NCI-H1092 treated with DMSO at 0.1 percent for 48 hours (cell line): ENCODE measurements around the gene ITPR2.
"Not testable (repeated sequence)": the region's sequence is repeated elsewhere in the genome, so short reads cannot be mapped to it uniquely, and the experiment has no call there.

ENCODE experiments used
- DNase-seq: peaks from one replicate; lab custom pipeline; 2025; lab: John Stamatoyannopoulos, UW

ITPR2 gene

DNA sequence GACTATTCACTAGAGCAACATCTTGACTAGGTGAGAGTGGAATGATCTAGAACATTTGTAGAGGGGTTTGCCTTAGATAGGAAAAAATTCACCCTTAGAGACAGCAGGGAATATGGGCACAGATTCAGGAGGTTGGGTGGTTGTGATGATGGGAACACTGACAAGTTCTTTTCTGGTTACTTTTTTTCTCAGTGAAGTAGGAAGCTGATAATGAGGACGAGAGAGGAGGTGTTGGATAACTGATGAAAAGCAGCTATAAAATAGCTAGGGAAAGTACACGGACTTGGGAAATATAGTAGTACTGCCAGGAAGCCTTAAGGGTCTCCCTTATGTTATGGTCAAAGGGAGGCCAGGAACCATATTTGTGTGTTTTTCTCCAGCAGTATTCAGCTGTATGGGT lies 387.1 kb downstream of the ITPR2 start:
- no peak for DNase-seq

DNA sequence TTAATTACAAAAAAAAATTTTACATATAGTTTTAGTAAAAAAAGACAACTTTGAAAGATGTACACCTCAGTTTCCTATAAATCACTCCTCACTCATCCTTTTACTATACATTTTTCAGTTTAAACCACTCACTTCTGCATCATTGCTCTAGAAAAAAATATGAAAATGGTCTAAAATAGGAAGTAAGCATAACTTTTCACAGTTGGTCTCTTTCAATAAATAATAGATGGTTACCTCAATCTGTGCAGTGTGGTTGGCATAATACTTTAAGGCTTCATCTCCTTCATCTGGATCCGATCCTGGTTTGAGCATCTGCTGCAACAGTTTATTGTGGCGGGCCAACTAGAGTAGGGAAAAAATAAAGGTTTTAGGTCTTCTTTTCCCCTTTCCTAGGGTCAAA lies 389.7 kb downstream of the ITPR2 start:
- no peak for DNase-seq

DNA sequence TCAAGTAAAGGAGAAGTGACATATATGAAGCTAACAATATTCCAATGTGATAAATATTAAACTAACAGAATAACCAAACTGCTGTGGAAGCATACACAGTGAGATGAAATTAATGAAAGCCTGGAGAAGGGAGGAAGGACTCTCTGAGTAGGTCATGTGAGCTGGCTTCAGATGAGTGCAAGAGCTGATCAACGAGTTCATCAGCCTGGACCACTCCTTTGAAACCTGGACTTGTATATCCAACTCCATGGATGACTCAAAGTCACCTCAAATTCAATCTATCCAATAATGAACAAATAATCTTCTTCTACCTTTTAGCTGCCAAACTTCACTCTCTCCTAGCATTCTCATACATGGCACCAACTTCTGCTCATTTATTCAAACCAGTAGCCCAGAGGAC lies 391.6 kb downstream of the ITPR2 start:
- DNase-seq, result no peak

DNA sequence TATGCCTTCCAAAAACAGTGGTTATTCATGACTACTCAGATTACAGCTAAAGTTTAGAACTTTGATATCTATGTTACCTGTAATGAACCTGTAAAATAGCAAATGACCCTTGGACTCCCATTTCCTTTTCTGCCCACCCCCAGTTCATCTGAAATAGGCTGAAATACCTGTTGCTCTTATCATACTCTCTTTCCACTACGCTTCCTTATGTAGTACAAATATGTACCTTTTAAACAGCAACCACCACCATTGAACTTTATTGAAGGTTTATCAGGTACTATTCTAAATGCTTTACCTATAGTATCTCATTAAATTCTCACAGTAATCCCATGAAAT lies 398.0 kb downstream of the ITPR2 start:
- no peak for DNase-seq

DNA sequence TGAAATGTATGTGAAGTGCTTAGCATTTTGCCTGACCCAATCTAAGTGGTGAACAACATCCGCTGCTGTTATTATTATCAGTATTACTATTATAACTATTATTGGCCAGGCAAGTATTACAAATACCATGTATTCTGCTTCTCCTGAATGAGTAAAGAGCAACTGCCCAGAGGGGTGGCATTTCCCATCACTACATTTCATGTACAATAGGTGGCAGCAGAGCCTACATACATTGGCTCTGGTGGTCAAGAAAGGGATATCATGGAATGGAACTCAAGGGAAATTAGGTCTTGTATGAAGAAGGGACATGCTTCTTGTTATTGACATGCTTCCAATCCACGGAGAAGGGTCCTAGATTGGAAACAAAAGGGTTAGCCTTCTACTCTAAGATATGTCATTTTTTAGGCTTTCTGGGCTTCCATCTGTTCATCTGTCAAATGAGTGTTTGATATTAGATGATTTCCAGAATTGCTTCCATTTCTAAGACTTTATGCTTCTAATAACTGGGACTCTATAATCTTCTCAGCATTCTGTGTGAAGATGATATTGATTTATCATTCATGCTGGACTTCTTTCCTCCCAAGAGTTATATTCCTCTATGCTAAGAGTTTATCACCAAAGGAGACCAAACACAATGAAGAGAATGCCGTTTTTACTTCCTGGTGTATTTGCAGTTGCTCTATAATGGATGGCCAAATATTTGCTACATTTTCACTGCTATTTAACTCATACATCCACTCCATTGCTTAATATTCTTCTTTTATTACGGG lies 398.5 kb downstream of the ITPR2 start:
- peak; percentile 52 for DNase-seq

DNA sequence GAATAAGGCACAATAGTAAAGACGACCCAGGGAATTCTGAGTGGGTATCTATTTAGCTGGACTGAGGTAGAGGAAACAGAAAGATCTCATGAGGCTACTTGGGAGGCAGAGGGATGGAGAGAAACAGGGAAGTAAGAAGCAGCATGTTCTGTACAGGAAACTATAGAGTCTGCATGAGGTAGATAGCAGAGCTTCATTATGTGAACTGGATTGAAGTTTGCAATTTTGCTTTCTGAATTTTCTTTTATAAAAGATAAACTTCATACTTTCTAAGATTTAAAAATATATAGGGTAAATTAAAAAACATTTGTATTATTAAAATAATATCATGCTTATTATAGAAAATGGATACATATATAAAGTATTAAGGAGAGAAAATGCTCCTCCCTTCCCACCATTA lies 399.3 kb downstream of the ITPR2 start:
- DNase-seq, result not testable (repeated sequence)

DNA sequence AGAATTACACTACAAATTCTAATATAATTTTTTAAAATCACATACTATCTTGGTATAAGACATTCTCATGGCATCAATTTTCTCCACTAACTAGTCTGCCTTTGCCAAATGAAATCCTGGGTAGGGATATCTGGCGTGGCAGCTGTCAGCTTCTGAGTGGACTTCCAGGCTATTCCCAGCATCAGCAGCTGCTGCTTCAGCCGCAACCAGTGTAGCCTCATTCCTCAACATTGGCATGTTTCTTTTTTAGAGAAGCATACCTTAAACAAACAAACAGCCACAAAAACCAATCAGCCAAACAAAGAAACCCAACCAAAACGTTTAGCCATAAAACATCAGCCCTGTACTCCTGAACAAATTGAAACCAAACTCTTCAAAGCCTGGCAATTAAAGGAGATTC lies 401.8 kb downstream of the ITPR2 start:
- DNase-seq, result no peak

DNA sequence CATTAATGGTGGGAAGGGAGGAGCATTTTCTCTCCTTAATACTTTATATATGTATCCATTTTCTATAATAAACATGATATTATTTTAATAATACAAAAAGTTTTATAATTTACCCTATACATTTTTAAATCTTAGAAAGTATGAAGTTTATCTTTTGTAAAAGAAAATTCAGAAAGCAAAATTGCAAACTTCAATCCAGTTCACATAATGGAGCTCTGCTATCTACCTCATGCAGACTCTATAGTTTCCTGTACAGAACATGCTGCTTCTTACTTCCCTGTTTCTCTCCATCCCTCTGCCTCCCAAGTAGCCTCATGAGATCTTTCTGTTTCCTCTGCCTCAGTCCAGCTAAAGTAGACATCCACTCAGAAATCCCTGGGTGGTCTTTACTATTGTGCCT lies 402.4 kb downstream of the ITPR2 start:
- not testable (repeated sequence) for DNase-seq

DNA sequence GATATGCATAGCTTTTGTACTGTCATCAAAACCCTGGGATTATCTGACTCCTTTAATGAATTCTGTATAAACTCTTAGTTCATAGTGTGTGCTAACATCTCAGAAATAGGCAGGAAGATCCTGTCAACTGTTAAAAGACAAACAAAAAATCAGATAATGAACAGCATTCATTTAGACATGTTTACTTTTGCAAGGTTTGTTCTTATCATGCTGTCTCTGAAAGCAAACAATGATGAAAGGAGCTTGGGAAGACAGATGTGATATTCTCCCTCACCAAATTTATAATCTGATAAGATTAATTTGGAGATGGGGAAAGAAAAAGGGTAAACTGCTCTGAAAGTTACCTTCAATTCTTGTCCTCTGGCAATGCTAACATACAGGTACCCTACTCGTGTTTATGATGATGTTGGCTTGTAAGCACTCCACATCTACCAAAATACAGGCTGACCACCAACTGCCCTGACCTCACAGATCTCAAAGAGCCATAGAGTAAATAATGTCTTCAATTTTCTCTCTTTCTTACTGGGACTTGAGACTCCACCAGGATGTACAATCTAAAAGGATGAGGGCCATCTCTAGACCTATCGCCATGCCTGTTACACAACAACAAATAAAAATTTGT lies 403.8 kb downstream of the ITPR2 start:
- DNase-seq, result no peak

DNA sequence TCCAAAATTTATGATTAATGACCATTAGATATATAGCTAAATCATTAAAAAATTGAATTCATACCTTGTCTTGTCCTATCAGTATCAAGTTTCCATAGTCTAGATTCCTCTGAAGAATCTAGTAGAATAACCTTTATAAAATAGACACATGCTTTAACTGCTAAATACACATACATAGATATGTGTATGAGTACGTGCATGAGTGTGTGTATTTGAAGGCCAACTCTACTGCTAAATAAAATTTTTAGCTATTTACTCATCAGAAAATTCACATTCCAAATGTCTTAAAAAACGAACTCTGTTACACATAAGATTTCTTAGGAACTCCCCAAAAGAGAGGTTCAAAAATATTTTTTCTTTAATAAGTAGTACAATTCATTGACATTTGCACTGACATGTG lies 404.6 kb downstream of the ITPR2 start:
- DNase-seq, result no peak

DNA sequence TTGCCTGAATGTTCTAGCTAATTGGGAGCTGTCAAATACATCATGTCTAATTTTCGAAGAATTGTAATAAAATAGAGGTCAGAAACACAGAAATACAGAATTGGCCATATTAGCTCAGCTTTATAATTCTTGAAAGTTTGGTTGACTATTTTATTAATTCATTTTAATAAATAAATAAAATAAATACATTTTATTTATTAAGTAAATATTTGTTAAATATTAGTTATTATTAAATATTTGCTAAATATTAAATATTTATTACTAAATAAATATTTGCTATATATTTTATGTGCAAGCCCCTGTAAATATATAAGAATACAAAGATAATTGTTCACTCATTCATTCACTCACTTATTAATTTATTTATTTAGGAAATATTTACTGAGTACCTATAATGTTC lies 406.3 kb downstream of the ITPR2 start:
- no peak for DNase-seq

DNA sequence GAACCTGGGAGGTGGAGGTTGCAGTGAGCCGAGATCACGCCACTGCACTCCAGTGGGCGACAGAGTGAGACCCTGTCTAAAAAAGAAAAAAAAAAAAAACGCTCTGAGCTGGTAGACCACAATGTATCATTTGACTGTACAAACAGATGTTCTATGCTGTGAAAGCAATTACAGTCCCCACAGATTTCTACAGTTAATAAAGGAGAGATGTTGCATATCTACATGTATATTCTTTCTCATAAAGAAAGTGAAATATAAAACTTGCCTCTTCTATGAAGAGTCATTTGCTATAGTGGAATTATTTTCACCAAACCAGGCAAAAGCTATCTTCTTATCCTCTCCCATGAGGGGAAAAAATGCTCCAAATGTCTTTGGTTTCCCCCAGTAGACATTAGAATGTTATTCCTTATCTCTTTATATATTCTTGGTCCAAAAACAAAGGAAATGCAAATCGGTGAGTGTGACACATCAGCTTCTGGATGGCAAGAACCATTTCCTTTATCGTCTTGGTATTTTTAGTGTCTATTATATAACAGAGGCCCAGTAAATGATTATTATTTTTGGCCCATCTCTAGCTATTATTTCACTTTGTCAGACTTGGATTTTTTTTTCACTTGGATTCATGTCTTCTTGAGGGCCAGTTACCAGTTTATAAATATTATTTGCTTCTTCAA lies 407.3 kb downstream of the ITPR2 start:
- DNase-seq, result no peak

DNA sequence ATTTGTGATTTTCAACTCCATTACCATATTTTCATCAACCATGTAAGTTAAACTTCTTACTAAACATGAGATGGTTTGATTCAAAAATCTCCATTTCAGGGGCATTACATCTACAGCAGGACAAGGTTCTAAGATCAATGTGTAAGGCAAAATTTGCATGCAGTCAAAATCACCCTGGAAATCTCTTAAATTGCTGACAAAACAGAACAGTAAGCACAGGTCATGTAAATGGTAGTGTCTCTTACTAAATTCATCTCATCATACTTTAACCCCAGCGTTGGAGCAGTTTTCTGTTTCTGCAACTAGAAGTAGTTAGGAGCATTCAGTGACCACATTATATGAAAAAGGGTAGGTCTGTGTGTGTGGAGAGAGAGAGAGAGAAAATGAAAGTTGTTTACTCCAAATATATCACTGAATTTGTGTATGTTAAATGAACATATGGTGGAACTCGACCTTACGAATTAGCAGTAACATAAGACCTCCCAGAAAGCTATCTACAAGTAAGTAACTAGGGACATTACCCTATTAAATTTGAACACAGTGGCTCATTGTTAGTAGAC lies 410.1 kb downstream of the ITPR2 start:
- no peak for DNase-seq

DNA sequence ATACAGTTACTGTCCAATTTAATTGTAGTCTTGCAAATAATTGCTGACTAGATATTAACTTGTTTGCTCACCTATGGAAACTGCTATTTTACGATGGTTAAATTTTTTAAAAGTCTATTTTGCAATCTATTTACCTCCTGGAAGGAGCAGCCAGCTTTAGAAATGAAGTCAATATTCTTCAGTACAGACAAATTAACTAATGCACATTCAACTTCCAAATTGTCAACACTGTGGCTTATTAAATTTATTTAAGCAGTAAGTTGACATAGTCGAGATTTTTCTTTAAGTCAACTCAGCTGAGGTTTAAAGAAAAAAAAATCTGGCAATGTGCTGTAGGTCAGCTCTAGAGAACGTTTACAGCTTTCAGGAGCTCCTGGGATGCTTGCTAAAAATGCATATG lies 416.4 kb downstream of the ITPR2 start:
- no peak for DNase-seq

DNA sequence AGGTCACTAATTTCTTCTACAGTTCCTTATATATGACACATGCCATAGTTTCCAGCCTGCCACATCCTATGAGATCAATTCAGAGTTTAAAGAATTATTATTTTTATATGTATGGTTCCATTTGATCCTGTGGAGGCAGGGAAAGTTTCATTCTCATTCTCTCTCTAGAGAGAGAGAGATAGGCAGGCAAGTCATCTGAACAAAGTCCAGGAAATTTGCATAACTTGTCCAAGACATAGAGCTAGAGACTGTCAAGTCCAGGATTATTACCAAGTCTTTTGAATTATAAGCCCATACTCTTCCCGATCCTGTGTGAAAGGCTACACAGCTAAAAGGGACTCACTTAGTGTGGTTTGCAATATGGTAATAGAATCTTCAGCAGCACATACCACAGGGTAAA lies 422.3 kb downstream of the ITPR2 start:
- no peak for DNase-seq

DNA sequence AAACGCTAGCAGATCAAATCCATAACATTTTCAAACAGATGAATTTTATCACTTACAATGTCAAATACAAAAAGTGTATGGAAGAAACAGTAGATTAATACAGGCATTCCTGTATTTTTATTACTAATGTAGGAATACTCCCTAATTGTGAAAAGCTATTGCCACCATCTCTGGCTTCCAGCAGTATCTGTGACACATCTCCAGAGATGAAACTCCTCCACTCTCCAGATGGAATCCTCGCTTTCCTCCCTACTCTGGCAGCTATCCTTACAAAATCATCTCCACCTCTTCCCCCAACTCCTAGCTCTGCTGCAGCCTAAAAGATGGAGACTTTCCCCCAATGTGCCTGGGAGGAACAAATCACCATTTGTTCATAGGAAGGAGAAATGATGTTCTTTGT lies 426.2 kb downstream of the ITPR2 start:
- DNase-seq, result no peak

DNA sequence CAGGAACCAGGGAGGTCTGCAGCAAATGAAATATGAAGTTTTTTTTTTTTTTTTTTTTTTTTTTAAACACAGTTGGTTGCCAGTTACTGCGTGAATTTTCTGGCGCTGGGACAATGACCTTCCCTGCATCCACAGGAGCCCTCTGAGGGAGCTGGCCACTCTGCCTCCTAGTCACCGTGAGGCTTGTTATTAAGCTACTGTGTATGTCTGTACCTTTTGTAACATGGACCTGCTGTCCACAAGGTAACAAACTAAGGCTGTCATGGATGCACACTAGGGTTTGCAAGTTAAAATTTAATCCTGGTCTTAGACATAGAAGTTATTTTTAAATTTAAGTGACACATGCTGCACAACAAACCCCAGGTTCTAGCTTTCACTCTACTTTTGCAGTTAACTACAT lies 426.6 kb downstream of the ITPR2 start:
- no peak for DNase-seq

DNA sequence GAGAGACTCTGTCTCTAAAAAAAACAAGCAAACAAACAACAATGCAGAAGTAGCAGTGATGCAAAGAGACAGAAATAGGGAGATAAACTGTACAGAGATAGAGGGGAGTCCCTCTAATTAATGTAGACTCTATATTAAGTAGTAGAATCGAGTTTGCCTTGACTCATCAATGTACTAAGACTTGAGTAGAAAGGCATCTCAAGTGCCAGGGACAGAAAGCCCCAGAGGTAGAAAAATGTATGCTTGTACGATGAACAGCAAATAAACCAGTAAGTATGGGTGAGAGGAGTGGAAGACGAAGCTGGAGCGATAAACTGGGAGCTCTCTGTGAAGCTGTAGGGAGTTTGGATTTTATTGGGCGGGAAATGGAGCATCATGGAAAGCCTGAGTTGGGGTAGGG lies 429.4 kb downstream of the ITPR2 start:
- DNase-seq, result no peak

DNA sequence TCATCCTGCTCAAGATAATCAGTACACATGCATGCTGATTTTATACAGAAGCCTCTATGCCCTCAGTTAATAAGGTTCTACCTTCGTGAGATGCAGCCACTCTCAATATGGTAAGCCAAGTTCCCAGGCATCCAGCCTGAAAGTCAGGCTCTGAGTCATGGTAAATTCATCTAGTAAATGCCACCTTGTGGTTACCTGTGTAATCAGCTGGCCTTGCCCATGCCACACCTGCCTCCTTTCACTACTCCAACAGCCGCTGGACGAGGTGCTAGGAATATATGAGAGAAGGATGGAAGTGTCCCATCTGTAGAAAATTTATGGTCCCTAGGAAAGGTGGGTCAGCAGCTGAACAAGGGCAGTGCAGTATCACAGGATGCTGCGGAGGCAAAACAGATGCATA lies 430.3 kb downstream of the ITPR2 start:
- no peak for DNase-seq

DNA sequence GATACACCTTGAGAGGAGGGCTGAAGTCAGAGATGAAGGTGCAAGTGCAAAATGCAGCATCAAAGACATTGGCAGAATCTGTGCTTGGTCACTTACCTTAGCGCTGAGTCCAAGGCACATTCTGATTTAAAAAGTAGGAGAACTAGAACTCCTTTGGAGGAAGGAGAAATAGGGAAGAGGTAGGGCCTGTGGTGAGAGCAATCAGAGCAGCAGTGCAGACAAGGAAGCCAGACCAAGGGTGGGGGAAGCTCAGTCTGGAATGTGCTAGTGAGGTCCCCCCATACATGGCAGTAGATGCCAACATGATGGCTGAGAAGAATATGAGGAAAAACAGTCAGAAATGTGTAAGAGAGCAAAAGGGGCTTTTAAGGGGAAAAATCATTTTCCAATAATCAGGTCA lies 431.1 kb downstream of the ITPR2 start:
- no peak for DNase-seq

DNA sequence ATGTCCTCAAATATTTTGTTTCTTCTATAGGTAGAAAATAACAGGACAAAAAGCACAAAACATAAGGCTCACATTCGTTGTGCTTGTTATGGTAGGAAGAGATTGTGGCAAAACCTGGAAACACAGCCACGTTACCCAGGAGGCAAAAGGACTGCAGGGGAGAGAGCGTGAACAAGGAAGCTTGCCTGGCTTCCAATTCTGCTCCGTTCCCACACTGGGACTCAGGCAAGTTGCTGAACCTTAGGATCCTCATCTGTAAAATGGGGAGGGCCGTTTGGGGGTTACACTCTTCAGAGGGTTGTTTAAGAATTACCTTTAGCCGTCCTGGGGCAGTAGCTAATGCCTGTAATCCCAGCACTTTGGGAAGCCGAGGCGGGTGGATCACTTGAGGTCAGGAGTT lies 432.4 kb downstream of the ITPR2 start:
- DNase-seq, result no peak

DNA sequence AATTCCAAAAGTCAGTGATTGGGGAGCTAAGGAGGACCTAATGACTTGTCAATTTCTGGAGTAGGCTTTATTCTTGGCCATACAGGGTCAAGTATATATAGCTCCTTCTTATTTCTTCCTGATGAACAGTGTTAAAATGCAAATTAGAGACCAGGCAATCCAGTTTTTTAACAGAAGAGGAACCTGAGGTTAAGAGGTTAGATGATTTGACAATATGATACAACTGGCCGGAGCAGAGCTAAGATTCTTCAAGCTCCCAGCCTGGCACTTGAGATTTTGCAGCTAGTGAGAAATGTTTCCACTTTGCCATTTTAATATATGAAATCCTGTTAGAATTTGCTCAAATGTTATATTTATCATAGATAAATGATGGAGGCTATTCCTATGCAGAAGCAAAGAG lies 433.6 kb downstream of the ITPR2 start:
- no peak for DNase-seq

DNA sequence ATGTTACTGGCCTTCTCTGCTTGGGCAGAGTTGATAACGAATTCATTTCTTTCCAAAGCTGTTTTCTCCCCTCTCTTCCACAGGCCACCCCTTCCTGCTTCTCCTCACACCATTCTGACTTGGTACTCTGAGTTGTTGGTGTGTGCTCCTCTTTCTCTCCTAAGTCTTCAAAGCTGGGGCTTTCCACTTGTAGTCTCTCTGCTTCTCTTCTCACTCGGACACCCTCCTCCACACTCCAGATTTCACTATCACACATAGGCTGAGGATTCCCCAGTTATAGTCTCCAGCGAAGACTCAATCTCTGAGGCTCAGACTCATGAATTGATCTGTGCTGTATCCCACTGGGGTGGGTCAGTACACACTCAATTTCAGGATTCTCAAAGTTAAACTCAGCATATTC lies 436.6 kb downstream of the ITPR2 start:
- DNase-seq, result no peak
